PC-3 (cell line): Measurements from ENCODE around the gene GPRC6A. TPM values are rescaled to one million over a fixed set of nuclear protein-coding genes. Genes with fewer than 3 reads are reported as not detected.
"Not testable (repeated sequence)": the region's sequence is repeated elsewhere in the genome, so short reads cannot be mapped to it uniquely, and the experiment has no call there.

Experiments used
- ATAC-seq: fragments of 200-7000 bp; cut with Tn5 transposase; 2 replicates; pipeline ENCODE4 v1.9.1; 2020; ENCODE audit warnings: mild to moderate bottlenecking, moderate library complexity
- BruUV-seq: library from RNA; stranded (reverse); fragments of 400-500 nt; replicated peaks from 2 replicates; lab custom pipeline; 2021; lab: Mats Ljungman, UMichigan
- CTCF ChIA-PET: fragments of 300-600 bp; sonication (Branson Sonifier 250); formaldehyde crosslinking; loops from one replicate; lab custom pipeline; 2022; ENCODE audit warnings: antibody characterized with exemption; lab: Charles Lee
- POLR2A ChIA-PET: fragments of 300-600 bp; sonication (Branson Sonifier 250); formaldehyde crosslinking; loops from one replicate; lab custom pipeline; 2022; ENCODE audit warnings: antibody characterized with exemption; ENCODE audit not compliant: unreplicated experiment; lab: Charles Lee
- DNase-seq: peaks from one replicate; pipeline ENCODE4 v3.0.0-alpha.2; 2015
- H2AFZ ChIP-seq: fragments of 300-600 bp; sonication (generic); 2 replicates; pipeline ENCODE4 v1.6.0; 2016; ENCODE audit warnings: antibody characterized with exemption, low read length
- H3F3A ChIP-seq: fragments of 300-600 bp; sonication (generic); one replicate; pipeline ENCODE4 v1.6.0; 2017; ENCODE audit warnings: antibody characterized with exemption, low read length, control low read depth, mild to moderate bottlenecking; ENCODE audit not compliant: unreplicated experiment
- H3K27ac ChIP-seq: fragments of 300-600 bp; sonication (generic); 2 replicates; pipeline ENCODE4 v1.5.1; 2016; ENCODE audit warnings: mild to moderate bottlenecking, low read length
- H3K27me3 ChIP-seq: fragments of 300-600 bp; sonication (generic); 2 replicates; pipeline ENCODE4 v1.6.1; 2016; ENCODE audit warnings: low read length, mixed read lengths
- H3K36me3 ChIP-seq: fragments of 300-600 bp; sonication (generic); 2 replicates; pipeline ENCODE4 v1.6.1; 2016; ENCODE audit warnings: low read depth, mixed run types, low read length, mixed read lengths
- H3K4me1 ChIP-seq: fragments of 300-600 bp; sonication (generic); 2 replicates; pipeline ENCODE4 v1.5.1; 2016; ENCODE audit warnings: low read length; ENCODE audit not compliant: insufficient read depth
- H3K4me2 ChIP-seq: fragments of 300-600 bp; sonication (generic); 2 replicates; pipeline ENCODE4 v1.6.0; 2016; ENCODE audit warnings: low read length
- H3K4me3 ChIP-seq: fragments of 300-600 bp; sonication (generic); 2 replicates; pipeline ENCODE4 v1.5.1; 2016; ENCODE audit warnings: mild to moderate bottlenecking, low read length, mixed read lengths
- H3K79me2 ChIP-seq: fragments of 300-600 bp; sonication (generic); 2 replicates; pipeline ENCODE4 v1.6.1; 2017; ENCODE audit warnings: low read length, mixed read lengths
- H3K9ac ChIP-seq: fragments of 300-600 bp; sonication (generic); 2 replicates; pipeline ENCODE4 v1.6.0; 2016; ENCODE audit warnings: mild to moderate bottlenecking, low read length
- H3K9me2 ChIP-seq: fragments of 300-600 bp; sonication (generic); replicated peaks from 2 replicates; pipeline ENCODE4 v1.6.1; 2016; ENCODE audit warnings: mixed run types, low read length, mixed read lengths
- H3K9me3 ChIP-seq: fragments of 300-600 bp; sonication (generic); 2 replicates; pipeline ENCODE4 v1.6.1; 2016; ENCODE audit warnings: low read length, mixed read lengths
- H4K20me1 ChIP-seq: fragments of 300-600 bp; sonication (generic); 2 replicates; pipeline ENCODE4 v1.6.1; 2016; ENCODE audit warnings: low read length, mixed read lengths
- EZH2 ChIP-seq: fragments of 300-600 bp; sonication (generic); IDR thresholded peaks from one replicate; pipeline ENCODE4 v1.6.1; 2017; ENCODE audit warnings: antibody characterized with exemption, mild to moderate bottlenecking, low read length; ENCODE audit not compliant: unreplicated experiment
- EZH2phosphoT487 ChIP-seq: fragments of 300-600 bp; sonication (generic); IDR thresholded peaks from 2 replicates; pipeline ENCODE4 v1.6.1; 2018; ENCODE audit warnings: mild to moderate bottlenecking, antibody characterized with exemption, low read length, borderline replicate concordance
- intact Hi-C: fragments of 100-400 bp; cut with micrococcal nuclease; formaldehyde crosslinking; loops from 2 replicates; pipeline ENCODE4 v1.9.0; 2023
- total RNA-seq: library from RNA; depleted of rRNA; stranded (reverse); fragments of >200 nt; gene quantifications from 2 replicates; pipeline ENCODE4 v1.2.3, GENCODE V29; 2014
- TF ChIP-seq, protein P1 (sequence below): fragments of 300-600 bp; sonication (generic); conservative IDR thresholded peaks from 2 replicates; pipeline ENCODE4 v1.5.1; 2017; ENCODE audit warnings: antibody characterized with exemption, low read depth, mild to moderate bottlenecking, low read length

GPRC6A gene
- total RNA-seq, 1 experiment from 2014 or later, result not detected

DNA sequence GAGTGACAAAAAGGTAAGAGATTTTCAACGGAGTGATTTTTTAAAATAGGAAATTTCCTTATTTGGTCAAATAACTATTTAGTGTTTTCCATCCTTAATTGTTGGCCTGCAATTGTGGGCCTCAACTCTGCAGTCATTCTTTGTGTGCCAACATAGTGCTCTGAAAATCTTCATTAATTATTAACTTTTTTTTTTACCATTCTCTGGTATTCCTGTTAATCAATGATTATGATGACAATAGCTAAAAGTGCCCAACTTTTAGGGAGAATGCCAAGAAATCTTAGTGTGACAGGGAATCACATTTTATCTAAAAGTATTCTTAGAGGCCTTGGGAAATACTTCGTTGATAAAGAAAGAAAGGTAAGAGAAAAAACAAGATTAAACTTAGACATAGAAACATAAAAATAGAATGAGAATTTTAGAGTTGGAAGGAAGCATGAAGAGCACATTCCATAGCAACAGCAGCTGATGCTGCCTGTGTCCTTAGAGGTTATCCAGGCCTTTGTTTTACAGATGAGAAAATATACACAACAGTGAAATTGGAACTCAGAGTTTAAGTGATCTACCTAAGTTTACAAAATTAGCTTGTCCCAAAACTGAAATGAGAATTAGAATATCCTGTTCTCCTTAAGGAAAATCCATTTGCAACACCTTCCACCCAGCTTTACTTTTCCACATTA is 1.2 kb downstream of the GPRC6A start:
- no peak overlapping the region for H3K4me3 ChIP-seq
- no peaks in the 10 kb centered on the region for H3F3A ChIP-seq
- H3K27ac ChIP-seq, result no peak overlapping the region
- TF ChIP-seq, protein P1, sequence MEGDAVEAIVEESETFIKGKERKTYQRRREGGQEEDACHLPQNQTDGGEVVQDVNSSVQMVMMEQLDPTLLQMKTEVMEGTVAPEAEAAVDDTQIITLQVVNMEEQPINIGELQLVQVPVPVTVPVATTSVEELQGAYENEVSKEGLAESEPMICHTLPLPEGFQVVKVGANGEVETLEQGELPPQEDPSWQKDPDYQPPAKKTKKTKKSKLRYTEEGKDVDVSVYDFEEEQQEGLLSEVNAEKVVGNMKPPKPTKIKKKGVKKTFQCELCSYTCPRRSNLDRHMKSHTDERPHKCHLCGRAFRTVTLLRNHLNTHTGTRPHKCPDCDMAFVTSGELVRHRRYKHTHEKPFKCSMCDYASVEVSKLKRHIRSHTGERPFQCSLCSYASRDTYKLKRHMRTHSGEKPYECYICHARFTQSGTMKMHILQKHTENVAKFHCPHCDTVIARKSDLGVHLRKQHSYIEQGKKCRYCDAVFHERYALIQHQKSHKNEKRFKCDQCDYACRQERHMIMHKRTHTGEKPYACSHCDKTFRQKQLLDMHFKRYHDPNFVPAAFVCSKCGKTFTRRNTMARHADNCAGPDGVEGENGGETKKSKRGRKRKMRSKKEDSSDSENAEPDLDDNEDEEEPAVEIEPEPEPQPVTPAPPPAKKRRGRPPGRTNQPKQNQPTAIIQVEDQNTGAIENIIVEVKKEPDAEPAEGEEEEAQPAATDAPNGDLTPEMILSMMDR, result no peak
- TF ChIP-seq EZH2phosphoT487, result no peak
- no peak for TF ChIP-seq EZH2
- H3K4me1 ChIP-seq, result no peaks in the 10 kb centered on the region
- H3K9me3 ChIP-seq, result no peaks in the 10 kb centered on the region
- no TSS peak for BruUV-seq
- H3K27me3 ChIP-seq, result no peaks in the 10 kb centered on the region
- no peak overlapping the region for H2AFZ ChIP-seq
- H3K4me2 ChIP-seq, result no peak overlapping the region
- H3K9me2 ChIP-seq, result no peaks in the 10 kb centered on the region
- CTCF ChIA-PET, result no interaction called here
- ATAC-seq (no peak), DNase-seq (no peak)
- no peaks in the 10 kb centered on the region for H4K20me1 ChIP-seq
- POLR2A ChIA-PET, result no interaction called here
- no peaks in the 10 kb centered on the region for H3K36me3 ChIP-seq
- H3K9ac ChIP-seq, result no peak overlapping the region
- intact Hi-C loops, result no loop called here
- H3K79me2 ChIP-seq, result no peaks in the 10 kb centered on the region

DNA sequence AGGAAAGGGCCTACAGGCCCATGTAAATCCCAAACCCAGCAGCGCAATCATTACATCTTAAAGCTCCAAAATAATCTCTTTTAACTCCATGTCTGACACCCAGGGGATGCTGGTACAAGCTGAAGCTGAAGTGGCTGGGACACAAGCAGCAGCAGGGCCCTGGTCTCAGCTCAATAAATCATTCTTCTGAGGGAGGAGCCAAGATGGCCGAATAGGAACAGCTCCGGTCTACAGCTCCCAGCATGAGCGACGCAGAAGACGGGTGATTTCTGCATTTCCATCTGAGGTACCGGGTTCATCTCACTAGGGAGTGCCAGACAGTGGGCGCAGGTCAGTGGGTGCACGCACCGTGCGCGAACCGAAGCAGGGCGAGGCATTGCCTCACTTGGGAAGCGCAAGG is 12.5 kb downstream of the GPRC6A start:
- POLR2A ChIA-PET, H3F3A ChIP-seq, intact Hi-C loops: not testable (repeated sequence)

DNA sequence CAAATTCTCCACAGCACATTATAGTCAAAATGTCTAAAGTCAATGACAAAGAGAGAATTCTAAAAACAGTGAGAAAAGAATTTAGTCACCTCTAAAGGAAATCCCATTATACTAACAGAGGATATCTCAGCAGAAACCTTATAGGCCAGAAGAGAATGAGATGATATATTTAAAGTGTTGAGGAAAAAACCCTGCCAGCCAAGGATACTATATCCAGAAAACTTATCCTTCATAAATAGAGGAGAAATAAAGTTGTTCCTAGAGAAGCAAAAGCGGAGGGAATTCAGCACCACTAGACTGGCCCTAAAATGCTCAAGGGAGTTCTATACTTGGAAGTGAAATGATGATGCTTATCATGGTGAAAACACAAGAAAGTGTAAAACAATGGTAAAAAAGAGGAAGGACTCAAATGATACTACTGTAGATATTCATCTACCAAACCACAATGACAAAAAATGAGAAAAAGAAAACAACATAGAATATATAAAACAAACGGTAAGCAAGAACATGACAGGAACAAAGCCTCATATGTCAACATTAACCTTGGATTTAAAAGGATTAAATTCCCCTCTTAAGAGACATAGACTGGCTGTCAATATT is 16.7 kb downstream of the GPRC6A start:
- Histone ChIP-seq H3K27me3 (peaks cover 10% of the 10 kb centered on the region; the same call in 1 of the 2 replicates), H3K9me3 (no peaks in the 10 kb centered on the region), H3K4me1 (no peaks in the 10 kb centered on the region), H2AFZ (no peak overlapping the region), H3K9ac (no peak overlapping the region), H3K4me2 (no peak overlapping the region), H4K20me1 (no peaks in the 10 kb centered on the region), H3K79me2 (no peaks in the 10 kb centered on the region), H3K4me3 (no peak overlapping the region), H3K9me2 (no peaks in the 10 kb centered on the region), H3K27ac (no peak overlapping the region), H3K36me3 (no peaks in the 10 kb centered on the region), H3F3A (no peaks in the 10 kb centered on the region)
- no peak for ATAC-seq
- CTCF ChIA-PET, result no interaction called here
- no peak for DNase-seq
- TF ChIP-seq EZH2phosphoT487 (no peak), EZH2 (no peak)
- TF ChIP-seq, protein P1, result no peak
- no TSS peak for BruUV-seq
- POLR2A ChIA-PET, result no interaction called here
- intact Hi-C loops, result no loop called here

More for the DNA sequence above, 12.5 kb downstream of the GPRC6A start:
- H3K4me3 ChIP-seq, DNase-seq, H3K27me3 ChIP-seq, H3K4me2 ChIP-seq, H3K27ac ChIP-seq, H3K9me3 ChIP-seq, H4K20me1 ChIP-seq, H3K36me3 ChIP-seq, CTCF ChIA-PET, H3K79me2 ChIP-seq, ATAC-seq, BruUV-seq, H2AFZ ChIP-seq, H3K4me1 ChIP-seq, H3K9ac ChIP-seq, H3K9me2 ChIP-seq: not testable (repeated sequence)
